Ishikawa (cell line): ENCODE measurements around the gene GTF2F1.

Experiments
- CEBPB ChIP-seq: IDR thresholded peaks from 2 replicates; pipeline ENCODE4 v1.6.1; 2012
- CREB1 ChIP-seq: IDR thresholded peaks from 2 replicates; pipeline ENCODE4 v1.6.1; 2012; ENCODE audit warnings: low read depth
- EGR1 ChIP-seq: IDR thresholded peaks from 2 replicates; pipeline ENCODE4 v1.6.1; 2012
- EP300 ChIP-seq: IDR thresholded peaks from 2 replicates; pipeline ENCODE4 v1.6.1; 2012; ENCODE audit warnings: borderline replicate concordance
- FOXM1 ChIP-seq: IDR thresholded peaks from 2 replicates; pipeline ENCODE4 v1.6.1; 2012; ENCODE audit warnings: low read depth, borderline replicate concordance
- NFIC ChIP-seq: IDR thresholded peaks from 2 replicates; pipeline ENCODE4 v1.6.1; 2012
- RAD21 ChIP-seq: IDR thresholded peaks from 2 replicates; pipeline ENCODE4 v1.6.1; 2012; ENCODE audit warnings: low read depth
- TAF1 ChIP-seq: IDR thresholded peaks from 2 replicates; pipeline ENCODE4 v1.6.1; 2012; ENCODE audit warnings: low read depth, mild to moderate bottlenecking
- TCF12 ChIP-seq: IDR thresholded peaks from 2 replicates; pipeline ENCODE4 v1.6.1; 2012; ENCODE audit warnings: low read depth
- TEAD4 ChIP-seq: IDR thresholded peaks from 2 replicates; pipeline ENCODE4 v1.6.1; 2012
- YY1 ChIP-seq: IDR thresholded peaks from 2 replicates; pipeline ENCODE4 v1.6.1; 2012; ENCODE audit warnings: low read depth
- ZBTB7A ChIP-seq: IDR thresholded peaks from 2 replicates; pipeline ENCODE4 v1.6.1; 2012; ENCODE audit warnings: low read depth
- TF ChIP-seq, protein P1 (sequence below): IDR thresholded peaks from 2 replicates; pipeline ENCODE4 v1.6.1; 2012
- TF ChIP-seq, protein P2 (sequence below): IDR thresholded peaks from 2 replicates; pipeline ENCODE4 v1.6.1; 2012; ENCODE audit warnings: low read depth, mild to moderate bottlenecking

DNA sequence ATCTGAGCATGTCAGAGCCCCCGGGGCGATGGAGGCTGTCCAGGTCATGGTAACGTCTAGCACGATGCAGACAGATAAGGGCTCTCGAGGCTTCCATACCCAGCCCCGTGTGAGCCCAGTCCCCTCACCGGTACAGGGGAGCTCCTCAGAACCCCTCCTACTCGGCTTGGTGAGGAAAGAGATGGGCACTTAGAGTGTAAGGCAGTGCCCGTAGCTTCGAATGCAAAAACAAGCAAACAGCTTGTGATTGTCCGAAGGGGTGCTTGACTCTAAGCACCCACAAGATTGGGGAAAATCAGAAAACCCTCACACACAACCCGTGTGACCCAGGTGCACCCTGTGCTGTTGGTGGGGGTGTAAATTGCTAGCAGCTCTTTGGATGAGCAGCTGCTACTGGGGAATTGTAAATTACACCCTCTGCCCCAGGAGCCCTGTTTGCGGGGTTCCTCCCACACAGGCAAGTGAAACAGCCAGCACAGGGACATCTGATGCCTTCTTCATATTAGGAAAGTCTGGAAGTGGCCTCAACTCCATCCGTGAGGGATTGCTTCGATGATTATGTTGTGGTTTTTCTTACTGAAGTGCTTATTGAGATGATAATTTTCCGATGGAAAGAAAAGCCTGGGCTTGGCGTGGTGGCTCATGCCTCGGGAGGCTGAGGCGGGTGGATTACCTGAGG lies 16.3 kb downstream of the GTF2F1 start:
- TF ChIP-seq RAD21, result no peak
- TF ChIP-seq, protein P1, sequence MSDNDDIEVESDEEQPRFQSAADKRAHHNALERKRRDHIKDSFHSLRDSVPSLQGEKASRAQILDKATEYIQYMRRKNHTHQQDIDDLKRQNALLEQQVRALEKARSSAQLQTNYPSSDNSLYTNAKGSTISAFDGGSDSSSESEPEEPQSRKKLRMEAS, result no peak
- TF ChIP-seq, protein P2, sequence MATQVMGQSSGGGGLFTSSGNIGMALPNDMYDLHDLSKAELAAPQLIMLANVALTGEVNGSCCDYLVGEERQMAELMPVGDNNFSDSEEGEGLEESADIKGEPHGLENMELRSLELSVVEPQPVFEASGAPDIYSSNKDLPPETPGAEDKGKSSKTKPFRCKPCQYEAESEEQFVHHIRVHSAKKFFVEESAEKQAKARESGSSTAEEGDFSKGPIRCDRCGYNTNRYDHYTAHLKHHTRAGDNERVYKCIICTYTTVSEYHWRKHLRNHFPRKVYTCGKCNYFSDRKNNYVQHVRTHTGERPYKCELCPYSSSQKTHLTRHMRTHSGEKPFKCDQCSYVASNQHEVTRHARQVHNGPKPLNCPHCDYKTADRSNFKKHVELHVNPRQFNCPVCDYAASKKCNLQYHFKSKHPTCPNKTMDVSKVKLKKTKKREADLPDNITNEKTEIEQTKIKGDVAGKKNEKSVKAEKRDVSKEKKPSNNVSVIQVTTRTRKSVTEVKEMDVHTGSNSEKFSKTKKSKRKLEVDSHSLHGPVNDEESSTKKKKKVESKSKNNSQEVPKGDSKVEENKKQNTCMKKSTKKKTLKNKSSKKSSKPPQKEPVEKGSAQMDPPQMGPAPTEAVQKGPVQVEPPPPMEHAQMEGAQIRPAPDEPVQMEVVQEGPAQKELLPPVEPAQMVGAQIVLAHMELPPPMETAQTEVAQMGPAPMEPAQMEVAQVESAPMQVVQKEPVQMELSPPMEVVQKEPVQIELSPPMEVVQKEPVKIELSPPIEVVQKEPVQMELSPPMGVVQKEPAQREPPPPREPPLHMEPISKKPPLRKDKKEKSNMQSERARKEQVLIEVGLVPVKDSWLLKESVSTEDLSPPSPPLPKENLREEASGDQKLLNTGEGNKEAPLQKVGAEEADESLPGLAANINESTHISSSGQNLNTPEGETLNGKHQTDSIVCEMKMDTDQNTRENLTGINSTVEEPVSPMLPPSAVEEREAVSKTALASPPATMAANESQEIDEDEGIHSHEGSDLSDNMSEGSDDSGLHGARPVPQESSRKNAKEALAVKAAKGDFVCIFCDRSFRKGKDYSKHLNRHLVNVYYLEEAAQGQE, result no peak
- TF ChIP-seq EP300, result no peak
- no peak for TF ChIP-seq TEAD4
- TF ChIP-seq NFIC, result no peak
- TF ChIP-seq TCF12, result no peak
- TF ChIP-seq EGR1, result no peak
- no peak for TF ChIP-seq YY1
- TF ChIP-seq ZBTB7A, result no peak
- TF ChIP-seq CEBPB, result no peak
- TF ChIP-seq TAF1, result no peak
- TF ChIP-seq FOXM1, result no peak
- no peak for TF ChIP-seq CREB1
